SK-N-SH (cell line): ENCODE results near the gene PTDSS2. TPM values are rescaled to one million over a fixed set of nuclear protein-coding genes. Genes with fewer than 3 reads are reported as not detected.

Source experiments
- CTCF ChIA-PET: fragments of 300-600, 350-600 bp; formaldehyde crosslinking; extraction: SDS; loops from one replicate; lab custom pipeline; 2021; lab: Yijun Ruan, JAX
- POLR2A ChIA-PET: fragments of 350-600 bp; sonication (Branson Sonifier 250); formaldehyde crosslinking; extraction: SDS; loops from one replicate; lab custom pipeline; 2020; ENCODE audit warnings: antibody characterized with exemption, inconsistent platforms; lab: Yijun Ruan, JAX
- DNase-seq: peaks from one replicate; pipeline ENCODE4 v3.0.0; 2012
- H2AFZ ChIP-seq: fragments of 200-600 bp; sonication (generic); 2 replicates; pipeline ENCODE4 v1.8.1; 2016; ENCODE audit warnings: antibody characterized with exemption, mild to moderate bottlenecking, low read depth
- H3F3A ChIP-seq: fragments of 200-600 bp; sonication (generic); replicated peaks from 2 replicates; pipeline ENCODE3; 2016; ENCODE audit warnings: antibody characterized with exemption, mild to moderate bottlenecking; ENCODE audit not compliant: insufficient read depth
- H3K27ac ChIP-seq, 2 experiments: fragments of 200-500 bp in 1 of 2; fragments of 200-600 bp in 1 of 2; sonication (Bioruptor generic) in 1 of 2; sonication (generic), shearing (Covaris generic) in 1 of 2; 2 replicates each; pipeline versions ENCODE4 v1.5.1 to v1.6.1; 2014 to 2016; ENCODE audit warnings: low read depth in 2 of 2, inconsistent platforms in 1 of 2, low read length in 1 of 2, mild to moderate bottlenecking in 1 of 2, mixed read lengths in 1 of 2
- H3K27me3 ChIP-seq: fragments of 200-600 bp; sonication (generic), shearing (Covaris generic); 2 replicates; pipeline ENCODE4 v1.6.1; 2016; ENCODE audit warnings: mixed run types; ENCODE audit not compliant: insufficient read depth
- H3K36me3 ChIP-seq, 2 experiments: fragments of 200-500 bp in 1 of 2; fragments of 200-600 bp in 1 of 2; sonication (Bioruptor generic) in 1 of 2; sonication (generic) in 1 of 2; replicated peaks in 1 of 2; 2 replicates each; pipeline versions ENCODE3 to v1.5.1; 2014 to 2016; ENCODE audit warnings: low read length in 1 of 2, mild to moderate bottlenecking in 1 of 2; ENCODE audit not compliant: insufficient read depth in 2 of 2, control insufficient read depth in 1 of 2
- H3K4me1 ChIP-seq, 2 experiments: fragments of 200-500 bp in 1 of 2; fragments of 200-600 bp in 1 of 2; sonication (Bioruptor generic) in 1 of 2; sonication (generic), shearing (Covaris generic) in 1 of 2; 2 replicates each; pipeline versions ENCODE4 v1.5.1 to v1.6.1; 2014 to 2016; ENCODE audit warnings: low read depth in 1 of 2, low read length in 1 of 2, mixed run types in 1 of 2; ENCODE audit not compliant: insufficient read depth in 2 of 2, control insufficient read depth in 1 of 2
- H3K4me2 ChIP-seq: fragments of 200-600 bp; sonication (generic), shearing (Covaris generic); 2 replicates; pipeline ENCODE4 v1.6.1; 2017; ENCODE audit warnings: mixed run types
- H3K4me3 ChIP-seq, 2 experiments: fragments of 200-500 bp in 1 of 2; fragments of 200-600 bp in 1 of 2; sonication (Bioruptor generic) in 1 of 2; sonication (generic), shearing (Covaris generic) in 1 of 2; 2 replicates each; pipeline versions ENCODE4 v1.5.1 to v1.8.1; 2014 to 2016; ENCODE audit warnings: low read depth in 2 of 2, inconsistent platforms in 1 of 2, low read length in 1 of 2, mild to moderate bottlenecking in 1 of 2, mixed read lengths in 1 of 2, moderate library complexity in 1 of 2
- H3K79me2 ChIP-seq: fragments of 200-600 bp; sonication (generic); 2 replicates; pipeline ENCODE4 v1.8.1; 2017; ENCODE audit warnings: mild to moderate bottlenecking; ENCODE audit not compliant: insufficient read depth
- H3K9ac ChIP-seq: fragments of 200-600 bp; sonication (generic); 2 replicates; pipeline ENCODE4 v1.6.1; 2017; ENCODE audit warnings: mixed run types
- H3K9me2 ChIP-seq: fragments of 200-600 bp; sonication (generic); 2 replicates; pipeline ENCODE4 v1.6.1; 2017; ENCODE audit warnings: mixed run types
- H3K9me3 ChIP-seq: fragments of 200-600 bp; sonication (generic); 2 replicates; pipeline ENCODE4 v1.6.1; 2017; ENCODE audit warnings: mixed run types, mild to moderate bottlenecking, moderate library complexity
- H4K20me1 ChIP-seq: fragments of 200-600 bp; sonication (generic); 2 replicates; pipeline ENCODE4 v1.6.1; 2017; ENCODE audit warnings: mild to moderate bottlenecking, mixed run types; ENCODE audit not compliant: insufficient read depth
- CHD2 ChIP-seq: fragments of 150-350 bp; IDR thresholded peaks from 2 replicates; pipeline ENCODE4 v1.6.1; 2018; ENCODE audit warnings: low read length; ENCODE audit not compliant: partially characterized antibody
- ELF1 ChIP-seq: IDR thresholded peaks from 2 replicates; pipeline ENCODE4 v1.4.0; 2012
- EP300 ChIP-seq, 2 experiments: IDR thresholded peaks; 2 replicates each; pipeline versions ENCODE4 v1.4.0 to v1.6.1; 2012; ENCODE audit warnings: borderline replicate concordance in 1 of 2, low read depth in 1 of 2, low read length in 1 of 2
- FOXM1 ChIP-seq: IDR thresholded peaks from 2 replicates; pipeline ENCODE4 v1.4.0; 2012; ENCODE audit warnings: low read depth, mild to moderate bottlenecking
- GATA2 ChIP-seq: sonication (generic); formaldehyde crosslinking; IDR thresholded peaks from 2 replicates; pipeline ENCODE4 v1.5.0; 2020; ENCODE audit warnings: mild to moderate bottlenecking, missing genetic modification reagents
- JUND ChIP-seq: IDR thresholded peaks from 2 replicates; pipeline ENCODE4 v1.4.0; 2012
- MEF2A ChIP-seq: IDR thresholded peaks from 2 replicates; pipeline ENCODE4 v1.4.0; 2012; ENCODE audit warnings: low read depth, borderline replicate concordance
- NFIC ChIP-seq: IDR thresholded peaks from 2 replicates; pipeline ENCODE4 v1.4.0; 2012; ENCODE audit warnings: borderline replicate concordance
- NRF1 ChIP-seq: IDR thresholded peaks from 2 replicates; pipeline ENCODE4 v1.6.1; 2012; ENCODE audit warnings: low read depth, mild to moderate bottlenecking, low read length
- POLR2AphosphoS5 ChIP-seq: IDR thresholded peaks from 2 replicates; pipeline ENCODE4 v1.6.1; 2012; ENCODE audit warnings: low read depth, low read length
- RAD21 ChIP-seq: IDR thresholded peaks from 2 replicates; pipeline ENCODE4 v1.6.1; 2012; ENCODE audit warnings: mild to moderate bottlenecking, low read length
- RCOR1 ChIP-seq: fragments of 150-350 bp; IDR thresholded peaks from 2 replicates; pipeline ENCODE4 v1.6.1; 2017; ENCODE audit warnings: antibody characterized with exemption, low read length
- RFX5 ChIP-seq: IDR thresholded peaks from 2 replicates; pipeline ENCODE4 v1.6.1; 2012; ENCODE audit warnings: mild to moderate bottlenecking, improper control_type of control experiment, low read length
- SIN3A ChIP-seq: IDR thresholded peaks from 2 replicates; pipeline ENCODE4 v1.6.1; 2012; ENCODE audit warnings: low read depth, mild to moderate bottlenecking, low read length, moderate library complexity, borderline replicate concordance
- TAF1 ChIP-seq: IDR thresholded peaks from 2 replicates; pipeline ENCODE4 v1.6.1; 2012; ENCODE audit warnings: low read depth, mild to moderate bottlenecking, low read length, moderate library complexity, borderline replicate concordance
- TEAD4 ChIP-seq: IDR thresholded peaks from 2 replicates; pipeline ENCODE4 v1.4.0; 2012; ENCODE audit warnings: mild to moderate bottlenecking, borderline replicate concordance; ENCODE audit not compliant: insufficient read depth
- USF2 ChIP-seq: fragments of 150-350 bp; IDR thresholded peaks from 2 replicates; pipeline ENCODE4 v1.6.1; 2017; ENCODE audit warnings: antibody characterized with exemption, low read length, low read depth, borderline replicate concordance
- YY1 ChIP-seq: IDR thresholded peaks from 2 replicates; pipeline ENCODE4 v1.4.0; 2012; ENCODE audit warnings: low read depth, mild to moderate bottlenecking
- WGBS: methylation state at CpG from one replicate; pipeline ENCODE4 v1.1.6; 2017; ENCODE audit warnings: low lambda C conversion rate; 5-methylcytosine and 5-hydroxymethylcytosine counted together
- polyA plus RNA-seq, 3 experiments: library from polyadenylated mRNA; depleted of rRNA; stranded (reverse); fragments of >200 nt; gene quantifications; 2 replicates each; pipeline ENCODE4 v1.2.3, GENCODE V29; 2012
- TF ChIP-seq, protein P1 (sequence below): fragments of 150-350 bp; IDR thresholded peaks from 2 replicates; pipeline ENCODE4 v1.6.1; 2016; ENCODE audit warnings: mild to moderate bottlenecking, low read depth, low read length
- TF ChIP-seq, protein P2 (sequence below): fragments of 200-600 bp; sonication (generic); IDR thresholded peaks from 2 replicates; pipeline ENCODE4 v1.6.1; 2017; ENCODE audit warnings: antibody characterized with exemption, mild to moderate bottlenecking, moderate library complexity
- TF ChIP-seq, protein P3 (sequence below): IDR thresholded peaks from 2 replicates; pipeline ENCODE4 v1.4.0; 2012; ENCODE audit warnings: low read depth, borderline replicate concordance

PTDSS2 gene
- polyA plus RNA-seq, 1 of the 3 experiments (the other 2 are of a cell fraction): 28.6 TPM

GRCh38 chr11:501683-502287, 51.7 kb downstream of the PTDSS2 start:
- H3K36me3 ChIP-seq: peaks cover 12 to 57% of the 10 kb centered on the region in 2 experiments
- TF ChIP-seq RCOR1 (no peak), TEAD4 (no peak), JUND (no peak), CHD2 (no peak), MEF2A (no peak), POLR2AphosphoS5 (no peak), YY1 (no peak), SIN3A (no peak), ELF1 (no peak)
- TF ChIP-seq, protein P1, sequence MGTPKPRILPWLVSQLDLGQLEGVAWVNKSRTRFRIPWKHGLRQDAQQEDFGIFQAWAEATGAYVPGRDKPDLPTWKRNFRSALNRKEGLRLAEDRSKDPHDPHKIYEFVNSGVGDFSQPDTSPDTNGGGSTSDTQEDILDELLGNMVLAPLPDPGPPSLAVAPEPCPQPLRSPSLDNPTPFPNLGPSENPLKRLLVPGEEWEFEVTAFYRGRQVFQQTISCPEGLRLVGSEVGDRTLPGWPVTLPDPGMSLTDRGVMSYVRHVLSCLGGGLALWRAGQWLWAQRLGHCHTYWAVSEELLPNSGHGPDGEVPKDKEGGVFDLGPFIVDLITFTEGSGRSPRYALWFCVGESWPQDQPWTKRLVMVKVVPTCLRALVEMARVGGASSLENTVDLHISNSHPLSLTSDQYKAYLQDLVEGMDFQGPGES: no peak
- TF ChIP-seq, all 33 proteins: peak for 0
- Histone ChIP-seq H3K4me2 (no peak overlapping the region), H3K4me1 (peaks cover 5 to 7% of the 10 kb centered on the region in 2 experiments; a peak in 2 of 4 replicates), H2AFZ (no peak overlapping the region), H3K4me3 (no peak overlapping the region), H3K27me3 (no peaks in the 10 kb centered on the region), H3K9me3 (no peaks in the 10 kb centered on the region), H3F3A (peaks cover 4% of the 10 kb centered on the region), H4K20me1 (0 out of 2 replicates have a peak, but pooled peaks cover 7% of the 10 kb centered on the region), H3K9me2 (no peaks in the 10 kb centered on the region), H3K9ac (no peak overlapping the region), H3K79me2 (peaks cover 41% of the 10 kb centered on the region), H3K27ac (no peak overlapping the region)
- ChIA-PET POLR2A (interaction anchor here (0.6 to 1.1 kb wide), 2 partner anchors 10 to 12 kb away, joined by 3 read pairs; no protein-coding TSS in a partner anchor), CTCF (interaction anchor here (1.5 kb wide), 1 partner anchor 53 kb away, joined by 4 read pairs; no protein-coding TSS in a partner anchor)
- no peak for DNase-seq
- 96% methylated on average over 11 of the region's 19 CpGs for WGBS

DNA sequence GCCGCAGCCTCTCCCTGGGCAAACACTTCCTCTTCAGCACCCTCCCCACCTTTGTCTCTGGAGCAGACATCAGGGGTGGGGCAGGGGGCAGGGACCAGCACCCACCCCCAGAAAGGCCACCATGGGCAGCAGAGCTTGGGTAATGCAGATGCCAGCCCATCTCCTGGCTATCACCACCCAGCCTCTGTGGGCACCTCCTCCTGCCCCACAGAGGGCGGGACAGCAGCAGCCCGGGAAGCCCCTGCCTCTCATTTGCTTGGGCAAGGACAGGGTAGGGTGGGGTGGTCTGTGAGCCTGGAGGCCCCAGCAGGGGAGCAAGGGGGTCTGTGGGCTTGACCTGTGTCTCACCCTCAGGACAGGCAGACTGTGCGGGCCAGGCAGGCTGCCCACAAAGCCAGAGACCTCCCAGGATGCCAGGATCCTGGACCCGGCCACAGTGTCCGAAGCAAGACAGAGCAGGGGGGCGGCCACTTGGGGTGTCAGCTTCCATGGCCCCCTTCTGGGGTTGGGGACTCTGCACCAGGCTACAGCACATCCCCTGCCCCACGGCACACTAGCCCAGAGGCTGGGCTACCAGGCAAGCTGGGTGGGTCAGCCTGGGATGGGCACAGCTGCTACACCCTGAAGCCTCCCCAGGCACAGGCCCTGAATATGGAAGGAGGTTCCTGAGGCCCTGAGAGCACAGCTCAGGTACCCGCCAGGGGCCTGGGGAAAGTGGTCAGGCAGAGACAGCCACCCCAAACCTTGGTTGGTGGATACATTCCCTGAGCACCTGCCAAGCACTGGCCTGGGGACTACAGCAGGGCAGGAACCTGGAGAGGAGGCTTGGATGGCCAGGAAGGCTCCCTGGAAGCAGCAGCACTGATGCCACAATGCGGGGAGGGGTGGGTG, 52.5 kb downstream of the PTDSS2 start:
- Histone ChIP-seq H3K4me2 (no peak overlapping the region), H3F3A (peaks cover 4% of the 10 kb centered on the region), H2AFZ (no peak overlapping the region), H3K9me3 (no peaks in the 10 kb centered on the region), H3K79me2 (peaks cover 43% of the 10 kb centered on the region), H4K20me1 (0 out of 2 replicates have a peak, but pooled peaks cover 7% of the 10 kb centered on the region), H3K4me3 (no peak overlapping the region), H3K4me1 (peaks cover 5 to 7% of the 10 kb centered on the region in 2 experiments; a peak in 2 of 4 replicates), H3K27ac (no peak overlapping the region; a peak in 1 of 4 replicates), H3K9ac (no peak overlapping the region), H3K36me3 (peaks cover 12 to 49% of the 10 kb centered on the region in 2 experiments), H3K27me3 (no peaks in the 10 kb centered on the region), H3K9me2 (no peaks in the 10 kb centered on the region)
- TF ChIP-seq TAF1 (no peak), EP300 (IDR thresholded peaks at IDR 0.05; ENCODE audit: borderline replicate concordance in 1 of 2, low read depth in 1 of 2, low read length in 1 of 2) (no peak), FOXM1 (no peak), SIN3A (no peak), NRF1 (no peak), USF2 (no peak), RAD21 (no peak), TEAD4 (no peak), GATA2 (no peak), NFIC (no peak), CHD2 (no peak), RFX5 (no peak)
- TF ChIP-seq, protein P2, sequence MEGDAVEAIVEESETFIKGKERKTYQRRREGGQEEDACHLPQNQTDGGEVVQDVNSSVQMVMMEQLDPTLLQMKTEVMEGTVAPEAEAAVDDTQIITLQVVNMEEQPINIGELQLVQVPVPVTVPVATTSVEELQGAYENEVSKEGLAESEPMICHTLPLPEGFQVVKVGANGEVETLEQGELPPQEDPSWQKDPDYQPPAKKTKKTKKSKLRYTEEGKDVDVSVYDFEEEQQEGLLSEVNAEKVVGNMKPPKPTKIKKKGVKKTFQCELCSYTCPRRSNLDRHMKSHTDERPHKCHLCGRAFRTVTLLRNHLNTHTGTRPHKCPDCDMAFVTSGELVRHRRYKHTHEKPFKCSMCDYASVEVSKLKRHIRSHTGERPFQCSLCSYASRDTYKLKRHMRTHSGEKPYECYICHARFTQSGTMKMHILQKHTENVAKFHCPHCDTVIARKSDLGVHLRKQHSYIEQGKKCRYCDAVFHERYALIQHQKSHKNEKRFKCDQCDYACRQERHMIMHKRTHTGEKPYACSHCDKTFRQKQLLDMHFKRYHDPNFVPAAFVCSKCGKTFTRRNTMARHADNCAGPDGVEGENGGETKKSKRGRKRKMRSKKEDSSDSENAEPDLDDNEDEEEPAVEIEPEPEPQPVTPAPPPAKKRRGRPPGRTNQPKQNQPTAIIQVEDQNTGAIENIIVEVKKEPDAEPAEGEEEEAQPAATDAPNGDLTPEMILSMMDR: no peak
- TF ChIP-seq, protein P3, sequence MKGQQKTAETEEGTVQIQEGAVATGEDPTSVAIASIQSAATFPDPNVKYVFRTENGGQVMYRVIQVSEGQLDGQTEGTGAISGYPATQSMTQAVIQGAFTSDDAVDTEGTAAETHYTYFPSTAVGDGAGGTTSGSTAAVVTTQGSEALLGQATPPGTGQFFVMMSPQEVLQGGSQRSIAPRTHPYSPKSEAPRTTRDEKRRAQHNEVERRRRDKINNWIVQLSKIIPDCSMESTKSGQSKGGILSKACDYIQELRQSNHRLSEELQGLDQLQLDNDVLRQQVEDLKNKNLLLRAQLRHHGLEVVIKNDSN: no peak
- CTCF ChIA-PET: interaction anchor here (1.5 kb wide), 1 partner anchor 52 kb away, joined by 4 read pairs; no protein-coding TSS in a partner anchor
- 93% methylated on average over 3 of the region's 10 CpGs for WGBS
- DNase-seq: peak; percentile 28
- POLR2A ChIA-PET: interaction anchor here (0.6 to 1.1 kb wide), 2 partner anchors 10 to 12 kb away, joined by 3 read pairs; no protein-coding TSS in a partner anchor
